K562 (cell line): ENCODE results near the gene TFEB. TPM values are rescaled to one million over a fixed set of nuclear protein-coding genes. Genes with fewer than 3 reads are reported as not detected.

Source experiments
- ATAC-seq: fragments of 200-7000 bp; cut with Tn5 transposase; 3 replicates; pipeline ENCODE4 v1.9.1; 2020; ENCODE audit warnings: moderate library complexity
- BruUV-seq: library from RNA; stranded (reverse); fragments of 400-500 nt; replicated peaks from 2 replicates; lab custom pipeline; 2021; lab: Mats Ljungman, UMichigan
- CTCF ChIA-PET: fragments of 300-600 bp; formaldehyde crosslinking; extraction: SDS; loops from one replicate; lab custom pipeline; 2021; ENCODE audit warnings: low intra/inter-chr PET ratio; lab: Yijun Ruan, JAX
- POLR2A ChIA-PET: fragments of 300-600, 350-650 bp; sonication (Branson Sonifier 250); formaldehyde crosslinking; extraction: SDS; loops from one replicate; lab custom pipeline; 2021; ENCODE audit warnings: antibody characterized with exemption, inconsistent platforms; lab: Yijun Ruan, JAX
- DNase-seq, 4 experiments: peaks; one replicate each; pipeline versions ENCODE4 v3.0.0 to v3.0.0-alpha.2; 2011 to 2018; ENCODE audit warnings: low spot score in 3 of 4, mixed read lengths in 3 of 4; ENCODE audit errors: extremely low read depth in 1 of 4
- FAIRE-seq: peaks from 2 replicates; lab custom pipeline; 2011; peaks lifted over from hg19 to GRCh38; lab: Jason Lieb, UNC
- H2AFZ ChIP-seq: 2 replicates; pipeline ENCODE4 v1.6.0; 2011; ENCODE audit warnings: low read depth, low read length, control low read depth, inconsistent platforms
- H3K27ac ChIP-seq: fragments of 200-600 bp; 3 replicates; pipeline ENCODE4 v1.8.0; 2011; ENCODE audit warnings: low read depth, mild to moderate bottlenecking, control low read depth, inconsistent platforms, low read length, moderate library complexity, mixed read lengths; ENCODE audit errors: extremely low read depth
- H3K27me3 ChIP-seq, 2 experiments: fragments of 300-600 bp in 1 of 2; 2 replicates in 1 of 2; 3 replicates in 1 of 2; pipeline versions ENCODE4 v1.6.0 to v1.8.0; 2011; ENCODE audit warnings: inconsistent platforms in 2 of 2, low read length in 2 of 2, mild to moderate bottlenecking in 1 of 2, mixed read lengths in 1 of 2, moderate library complexity in 1 of 2; ENCODE audit not compliant: control insufficient read depth in 2 of 2, insufficient read depth in 2 of 2
- H3K36me3 ChIP-seq: fragments of 300-600 bp; 3 replicates; pipeline ENCODE4 v1.8.0; 2011; ENCODE audit warnings: mild to moderate bottlenecking, low read length, inconsistent platforms; ENCODE audit not compliant: control insufficient read depth, insufficient read depth
- H3K4me1 ChIP-seq, 2 experiments: fragments of 200-600 bp in 1 of 2; replicated peaks in 1 of 2; 2 replicates in 1 of 2; 3 replicates in 1 of 2; pipeline versions ENCODE4 v1.5.1 to v1.8.0; 2011; ENCODE audit warnings: inconsistent platforms in 2 of 2, low read length in 2 of 2, mild to moderate bottlenecking in 1 of 2, mixed read lengths in 1 of 2, moderate library complexity in 1 of 2; ENCODE audit not compliant: control insufficient read depth in 2 of 2, insufficient read depth in 2 of 2
- H3K4me2 ChIP-seq: 2 replicates; pipeline ENCODE4 v1.6.1; 2011; ENCODE audit warnings: low read length, control low read depth, inconsistent platforms, mixed read lengths; ENCODE audit not compliant: insufficient read depth
- H3K4me3 ChIP-seq: fragments of 200-600 bp; sonication (generic), shearing (Covaris generic); 2 replicates; pipeline ENCODE4 v1.5.1; 2016; ENCODE audit warnings: control low read depth, inconsistent platforms
- H3K79me2 ChIP-seq: fragments of 200-600 bp; 3 replicates; pipeline ENCODE4 v1.8.0; 2011; ENCODE audit warnings: low read length, inconsistent platforms; ENCODE audit not compliant: control insufficient read depth, insufficient read depth
- H3K9ac ChIP-seq, 2 experiments: 2 replicates each; pipeline versions ENCODE4 v1.6.0 to v1.6.1; 2011; ENCODE audit warnings: low read depth in 2 of 2, low read length in 2 of 2, control low read depth in 1 of 2, inconsistent platforms in 1 of 2, mild to moderate bottlenecking in 1 of 2, mixed read lengths in 1 of 2; ENCODE audit not compliant: insufficient read depth in 1 of 2
- H3K9me1 ChIP-seq: one replicate; pipeline ENCODE4 v1.6.0; 2011; ENCODE audit warnings: inconsistent platforms, mild to moderate bottlenecking, low read length, moderate library complexity; ENCODE audit not compliant: control insufficient read depth, insufficient read depth
- H3K9me3 ChIP-seq: replicated peaks from 2 replicates; pipeline ENCODE4 v1.5.1; 2011; ENCODE audit warnings: low read depth, low read length, inconsistent platforms; ENCODE audit not compliant: control insufficient read depth, insufficient read depth
- H4K20me1 ChIP-seq: replicated peaks from 2 replicates; pipeline ENCODE4 v1.6.1; 2011; ENCODE audit warnings: low read length, inconsistent platforms, mixed read lengths; ENCODE audit not compliant: control insufficient read depth, insufficient read depth
- ADNP ChIP-seq: fragments of 200-800 bp; sonication (Bioruptor generic); IDR thresholded peaks from 2 replicates; pipeline ENCODE4 v1.6.1; 2016; ENCODE audit warnings: missing genetic modification characterization, missing compliant biosample characterization
- ATF1 ChIP-seq, 2 experiments: fragments of 450-650 bp in 1 of 2; IDR thresholded peaks; 2 replicates each; pipeline ENCODE4 v1.6.1; 2016; ENCODE audit warnings: missing compliant biosample characterization in 1 of 2, missing genetic modification characterization in 1 of 2
- ATF4 ChIP-seq: fragments of 450-650 bp; formaldehyde crosslinking; IDR thresholded peaks from 2 replicates; pipeline ENCODE4 v1.4.0; 2022; ENCODE audit warnings: mild to moderate bottlenecking, moderate library complexity
- CBFA2T2 ChIP-seq: fragments of 450-650 bp; conservative IDR thresholded peaks from 2 replicates; pipeline ENCODE4 v1.6.1; 2017; ENCODE audit warnings: mild to moderate bottlenecking
- CHD2 ChIP-seq: IDR thresholded peaks from 2 replicates; pipeline ENCODE4 v1.6.1; 2011; ENCODE audit warnings: low read depth, low read length
- MAFK ChIP-seq: IDR thresholded peaks from 2 replicates; pipeline ENCODE4 v1.6.1; 2011; ENCODE audit warnings: low read length, improper control_type of control experiment
- NCOA1 ChIP-seq: fragments of 450-650 bp; IDR thresholded peaks from 2 replicates; pipeline ENCODE4 v1.6.1; 2016; ENCODE audit warnings: low read depth
- RREB1 ChIP-seq: fragments of 250-450 bp; sonication (Bioruptor Pico); IDR thresholded peaks from 2 replicates; pipeline ENCODE4 v1.4.0; 2020
- SIRT6 ChIP-seq: IDR thresholded peaks from one replicate; pipeline ENCODE4 v1.6.1; 2012; ENCODE audit warnings: low read depth, mild to moderate bottlenecking, control low read depth, inconsistent platforms, low read length, moderate library complexity
- ZBTB9 ChIP-seq: fragments of 450-650 bp; formaldehyde crosslinking; IDR thresholded peaks from 2 replicates; pipeline ENCODE4 v1.4.0; 2020; ENCODE audit warnings: mild to moderate bottlenecking, moderate library complexity
- ZNF217 ChIP-seq: sonication (generic); formaldehyde crosslinking; IDR thresholded peaks from 2 replicates; pipeline ENCODE4 v1.8.0; 2022; ENCODE audit warnings: mild to moderate bottlenecking, missing genetic modification reagents
- ZNF445 ChIP-seq: fragments of 250-450 bp; sonication (Bioruptor Pico); IDR thresholded peaks from 2 replicates; pipeline ENCODE4 v1.4.0; 2020; ENCODE audit warnings: low read depth, mild to moderate bottlenecking, moderate library complexity
- ZNF668 ChIP-seq: fragments of 250-450 bp; sonication (Bioruptor Pico); IDR thresholded peaks from 2 replicates; pipeline ENCODE4 v1.8.0; 2022; ENCODE audit warnings: mild to moderate bottlenecking, inconsistent platforms
- WGBS: fragments of 100-300 bp; shearing (Covaris generic); methylation state at CpG from one replicate; pipeline ENCODE4 v1.1.6; 2016; ENCODE audit warnings: low coverage, mixed read lengths; ENCODE audit not compliant: insufficient coverage; ENCODE audit errors: missing lambda C conversion rate; 5-methylcytosine and 5-hydroxymethylcytosine counted together
- in situ Hi-C: fragments of 300-500 bp; cut with MboI; formaldehyde crosslinking; loops from 4 replicates; pipeline ENCODE4 v1.15.0; 2018; ENCODE audit warnings: inconsistent platforms, mixed read lengths
- intact Hi-C: fragments of 100-400 bp; cut with micrococcal nuclease; formaldehyde crosslinking; loops from 2 replicates; pipeline ENCODE4 v1.14.2; 2022
- polyA plus RNA-seq, 8 experiments: library from polyadenylated mRNA; depleted of rRNA in 4 of 8; stranded (reverse) in 5 of 8; unstranded in 3 of 8; fragments of >200 nt; fragmentation: Nextera tagmentation in 2 of 8; fragmentation: Illumina TruSeq in 1 of 8; extraction: Ambion mirVana in 2 of 8; extraction: Trizol in 1 of 8; gene quantifications; 2 replicates each; pipeline versions ENCODE4 v1.2.1 to v1.2.3, GENCODE V29; 2011 to 2014; ENCODE audit warnings: inconsistent platforms in 1 of 8, missing spikeins in 1 of 8
- total RNA-seq, 7 experiments: library from RNA; depleted of rRNA in 6 of 7; stranded (reverse); fragments of >200 nt in 6 of 7; fragmentation: Illumina TruSeq in 2 of 7; extraction: Trizol in 2 of 7; gene quantifications; 2 replicates each; pipeline versions ENCODE4 v1.2.1 to v1.2.3, GENCODE V29; 2011 to 2021; ENCODE audit warnings: low replicate concordance in 1 of 7

Gene TFEB
- total and polyA plus RNA-seq, 9 of the 15 experiments (the other 6 are each of a cell fraction or from before 2014, with no cell fraction given), result 0.04 to 4.7 (median 2.0) TPM

- Histone ChIP-seq H3K27ac (no peak overlapping the region), H3K9me3 (no peaks in the 10 kb centered on the region), H3K27me3 (peaks cover 0 to 32% of the 10 kb centered on the region in 2 experiments; a peak in 2 of 5 replicates), H3K4me1 (peaks cover 2 to 34% of the 10 kb centered on the region in 2 experiments), H2AFZ (no peak overlapping the region), H3K36me3 (no peaks in the 10 kb centered on the region), H3K4me2 (no peak overlapping the region), H3K79me2 (no peaks in the 10 kb centered on the region), H3K9me1 (no peaks in the 10 kb centered on the region), H3K9ac (no peak overlapping the region; a peak in 1 of 4 replicates), H4K20me1 (peaks cover 4% of the 10 kb centered on the region), H3K4me3 (no peak overlapping the region)
- BruUV-seq, result no TSS peak
- ChIA-PET CTCF (no interaction called here), POLR2A (interaction anchor here (0.6 to 0.8 kb wide), 4 partner anchors 11 to 616 kb away, joined by 3 to 5 read pairs (median 3); no protein-coding TSS in a partner anchor)
- intact Hi-C loops (no loop called here), in situ Hi-C loops (no loop called here)
- ATAC-seq (no peak), FAIRE-seq (no peak), DNase-seq (no peak)
- WGBS, result 8% methylated on average over 9 of the region's 9 CpGs
- TF ChIP-seq ZBTB9 (0 out of 2 replicates have a peak, but pooled peaks have one; percentile 26), RREB1 (0 out of 2 replicates have a peak, but pooled peaks have one; percentile 27), ZNF445 (CRISPR knock-in tag) (no peak), MAFK (no peak), ZNF668 (CRISPR knock-in tag) (no peak), CBFA2T2 (no peak), SIRT6 (no peak), ATF4 (CRISPR knock-in tag) (no peak), NCOA1 (no peak), CHD2 (no peak), ATF1 (CRISPR knock-in tag; IDR thresholded peaks at IDR 0.05) (no peak), ATF1 (tag; IDR thresholded peaks at IDR 0.05) (0 out of 2 replicates have a peak, but pooled peaks have one; percentile 29), ADNP (tag) (no peak), ZNF217 (CRISPR knock-in tag) (no peak)
Measured at GRCh38 chr6:41730531-41731436, 4.6 kb downstream of the TFEB start.
